HepG2 (cell line): ENCODE data around the gene ASTN2. TPM values are rescaled to one million over a fixed set of nuclear protein-coding genes. Genes with fewer than 3 reads are reported as not detected.

Experiments used
- ATAC-seq: fragments of 200-7000 bp; cut with Tn5 transposase; 3 replicates; pipeline ENCODE4 v1.9.1; 2020; ENCODE audit warnings: mild to moderate bottlenecking, moderate library complexity
- BruUV-seq: library from RNA; stranded (reverse); fragments of 400-500 nt; replicated peaks from 2 replicates; lab custom pipeline; 2021; lab: Mats Ljungman, UMichigan
- CTCF ChIA-PET: fragments of 300-600 bp; formaldehyde crosslinking; extraction: SDS; loops from one replicate; lab custom pipeline; 2021; ENCODE audit warnings: low total read pairs, inconsistent platforms, low intra/inter-chr PET ratio; lab: Yijun Ruan, JAX
- POLR2A ChIA-PET: fragments of 350-600 bp; sonication (Branson Sonifier 250); formaldehyde crosslinking; loops from one replicate; lab custom pipeline; 2020; ENCODE audit warnings: antibody characterized with exemption, inconsistent platforms; lab: Yijun Ruan, JAX
- DNase-seq: peaks from one replicate; pipeline ENCODE4 v3.0.0-alpha.2; 2015; ENCODE audit warnings: low spot score
- FAIRE-seq: peaks from 3 replicates; lab custom pipeline; 2011; peaks lifted over from hg19 to GRCh38; lab: Jason Lieb, UNC
- H2AFZ ChIP-seq: one replicate; pipeline ENCODE4 v1.6.1; 2011; ENCODE audit warnings: low read length, inconsistent platforms
- H3K27ac ChIP-seq: fragments of 300-600 bp; 3 replicates; pipeline ENCODE4 v1.8.0; 2011; ENCODE audit warnings: mixed run types, mild to moderate bottlenecking, mixed read lengths, low read length, inconsistent platforms; ENCODE audit not compliant: insufficient read depth; ENCODE audit errors: extremely low read length
- H3K27me3 ChIP-seq, 2 experiments: fragments of 200-600 bp in 1 of 2; 2 replicates in 1 of 2; 3 replicates in 1 of 2; pipeline versions ENCODE4 v1.6.0 to v1.8.0; 2011; ENCODE audit warnings: low read length in 2 of 2, mild to moderate bottlenecking in 2 of 2, moderate library complexity in 2 of 2, inconsistent platforms in 1 of 2; ENCODE audit not compliant: insufficient read depth in 2 of 2, control insufficient read depth in 1 of 2
- H3K36me3 ChIP-seq, 2 experiments: fragments of 200-600 bp in 1 of 2; replicated peaks in 1 of 2; 2 replicates in 1 of 2; 3 replicates in 1 of 2; pipeline versions ENCODE4 v1.5.1 to v1.8.0; 2011; ENCODE audit warnings: low read length in 2 of 2, inconsistent platforms in 1 of 2; ENCODE audit not compliant: insufficient read depth in 2 of 2, control insufficient read depth in 1 of 2
- H3K4me1 ChIP-seq: 2 replicates; pipeline ENCODE4 v1.5.1; 2012; ENCODE audit warnings: low read length, inconsistent platforms; ENCODE audit not compliant: insufficient read depth
- H3K4me2 ChIP-seq: 2 replicates; pipeline ENCODE4 v1.6.0; 2011; ENCODE audit warnings: low read depth, low read length, inconsistent platforms
- H3K4me3 ChIP-seq, 3 experiments: fragments of 200-600 bp in 1 of 3; sonication (generic), shearing (Covaris generic) in 1 of 3; replicated peaks in 1 of 3; 2 replicates each; pipeline ENCODE4 v1.5.1; 2011 to 2016; ENCODE audit warnings: low read length in 3 of 3, inconsistent platforms in 2 of 3, low read depth in 2 of 3, mild to moderate bottlenecking in 2 of 3, control low read depth in 1 of 3, mixed read lengths in 1 of 3; ENCODE audit not compliant: insufficient read depth in 1 of 3
- H3K79me2 ChIP-seq: one replicate; pipeline ENCODE4 v1.6.1; 2011; ENCODE audit warnings: low read length, inconsistent platforms; ENCODE audit not compliant: insufficient read depth
- H3K9ac ChIP-seq: 2 replicates; pipeline ENCODE4 v1.6.0; 2011; ENCODE audit warnings: mild to moderate bottlenecking, low read depth, low read length, inconsistent platforms; ENCODE audit not compliant: insufficient read depth
- H3K9me3 ChIP-seq: 2 replicates; pipeline ENCODE4 v1.5.1; 2012; ENCODE audit warnings: mild to moderate bottlenecking, low read length
- H4K20me1 ChIP-seq: 2 replicates; pipeline ENCODE4 v1.6.0; 2011; ENCODE audit warnings: inconsistent platforms, mild to moderate bottlenecking, low read length, moderate library complexity; ENCODE audit not compliant: insufficient read depth
- ARHGAP35 ChIP-seq: sonication (generic); formaldehyde crosslinking; IDR thresholded peaks from 2 replicates; pipeline ENCODE4 v1.9.0; 2022; ENCODE audit warnings: mild to moderate bottlenecking, inconsistent platforms, moderate library complexity, missing genetic modification reagents, borderline replicate concordance
- HNRNPH1 ChIP-seq: fragments of 200-400 bp; formaldehyde crosslinking; optimal IDR thresholded peaks from 2 replicates; pipeline ENCODE3; 2017; ENCODE audit warnings: mild to moderate bottlenecking, low read depth, low read length
- PCBP1 ChIP-seq: fragments of 200-400 bp; formaldehyde crosslinking; IDR thresholded peaks from 2 replicates; pipeline ENCODE4 v1.6.1; 2017; ENCODE audit warnings: mild to moderate bottlenecking, low read depth, low read length, borderline replicate concordance
- TEAD3 ChIP-seq: optimal IDR thresholded peaks from 2 replicates; pipeline ENCODE3; 2016; ENCODE audit warnings: borderline replicate concordance
- ZKSCAN8 ChIP-seq: IDR thresholded peaks from 2 replicates; pipeline ENCODE4 v1.6.1; 2016; ENCODE audit warnings: borderline replicate concordance, missing genetic modification reagents, missing compliant biosample characterization
- ZNF101 ChIP-seq: sonication (generic); formaldehyde crosslinking; IDR thresholded peaks from 2 replicates; pipeline ENCODE4 v1.4.0; 2020; ENCODE audit warnings: mild to moderate bottlenecking, low read depth, missing genetic modification reagents, borderline replicate concordance
- WGBS: methylation state at CpG from one replicate; pipeline ENCODE4 v1.1.6; 2017; ENCODE audit warnings: low lambda C conversion rate; 5-methylcytosine and 5-hydroxymethylcytosine counted together
- in situ Hi-C: cut with HindIII; loops from 2 replicates; pipeline ENCODE4 v1.10.0; 2017; ENCODE audit warnings: low pct_unique_long_range_greater_than_20kb; ENCODE audit not compliant: extremely low pct_ligation_motif_present
- intact Hi-C: fragments of 100-400 bp; cut with micrococcal nuclease; formaldehyde crosslinking; loops from one replicate; pipeline ENCODE4 v1.10.0; 2022; ENCODE audit not compliant: unreplicated experiment
- polyA plus RNA-seq, 8 experiments: library from polyadenylated mRNA; depleted of rRNA in 3 of 8; stranded (reverse) in 7 of 8; unstranded in 1 of 8; fragments of >200 nt; fragmentation: Illumina TruSeq in 4 of 8; extraction: Trizol in 4 of 8; gene quantifications; 2 replicates each; pipeline versions ENCODE4 v1.2.1 to v1.2.3, GENCODE V29; 2011 to 2016; ENCODE audit warnings: low read depth in 4 of 8, missing spikeins in 1 of 8, mixed read lengths in 1 of 8; ENCODE audit not compliant: insufficient read depth in 1 of 8
- total RNA-seq, 5 experiments: library from RNA; depleted of rRNA; stranded (reverse); fragments of >200 nt; fragmentation: Illumina TruSeq; extraction: Trizol; gene quantifications; 2 replicates each; pipeline ENCODE4 v1.2.3, GENCODE V29; 2016; ENCODE audit warnings: low read depth in 1 of 5
- TF ChIP-seq, protein P1 (sequence below): sonication (generic); formaldehyde crosslinking; IDR thresholded peaks from 2 replicates; pipeline ENCODE4 v1.8.1; 2023; ENCODE audit warnings: missing genetic modification reagents, mild to moderate bottlenecking, borderline replicate concordance
- TF ChIP-seq, protein P2 (sequence below): sonication (generic); formaldehyde crosslinking; IDR thresholded peaks from 2 replicates; pipeline ENCODE4 v1.5.1; 2020; ENCODE audit warnings: mild to moderate bottlenecking, missing genetic modification reagents, borderline replicate concordance

ASTN2 gene
- total and polyA plus RNA-seq, 2 of the 13 experiments (the other 11 are each of a cell fraction or from before 2014, with no cell fraction given), result 5.2 to 13.5 TPM

DNA sequence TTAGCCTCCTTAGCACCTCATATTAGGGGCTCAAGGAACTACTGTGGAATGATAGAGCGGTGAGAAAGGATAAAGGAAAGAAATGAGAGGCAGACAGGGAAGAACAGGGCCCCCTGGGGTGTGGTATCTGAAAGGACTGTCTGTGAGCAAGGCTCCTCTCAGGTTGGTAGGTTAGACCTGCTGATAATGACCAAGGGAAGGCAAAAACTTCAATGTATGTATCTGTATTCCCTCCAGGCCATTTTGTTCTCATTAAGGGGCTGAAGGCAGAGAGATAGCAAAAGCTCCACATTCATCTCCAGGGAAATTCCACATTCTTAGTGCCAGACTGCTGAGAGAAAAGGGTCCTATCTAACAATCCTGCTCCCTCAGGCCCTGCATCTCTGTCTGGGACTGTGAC, 699.1 kb downstream of the ASTN2 start:
- Histone ChIP-seq H3K4me2 (no peak overlapping the region), H3K36me3 (no peaks in the 10 kb centered on the region), H3K4me1 (no peaks in the 10 kb centered on the region), H3K27me3 (no peaks in the 10 kb centered on the region), H3K27ac (no peak overlapping the region), H4K20me1 (no peaks in the 10 kb centered on the region), H3K79me2 (no peaks in the 10 kb centered on the region), H3K9ac (no peak overlapping the region), H2AFZ (no peak overlapping the region), H3K4me3 (no peak overlapping the region), H3K9me3 (no peaks in the 10 kb centered on the region)
- 41% methylated on average over 1 of the region's 1 CpG for WGBS
- TF ChIP-seq PCBP1 (no peak), TEAD3 (CRISPR knock-in tag) (no peak), ARHGAP35 (CRISPR knock-in tag) (no peak), ZNF101 (no peak), ZKSCAN8 (CRISPR knock-in tag) (no peak), HNRNPH1 (no peak)
- TF ChIP-seq, protein P1, sequence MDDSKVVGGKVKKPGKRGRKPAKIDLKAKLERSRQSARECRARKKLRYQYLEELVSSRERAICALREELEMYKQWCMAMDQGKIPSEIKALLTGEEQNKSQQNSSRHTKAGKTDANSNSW (CRISPR knock-in tag), result no peak
- TF ChIP-seq, protein P2, sequence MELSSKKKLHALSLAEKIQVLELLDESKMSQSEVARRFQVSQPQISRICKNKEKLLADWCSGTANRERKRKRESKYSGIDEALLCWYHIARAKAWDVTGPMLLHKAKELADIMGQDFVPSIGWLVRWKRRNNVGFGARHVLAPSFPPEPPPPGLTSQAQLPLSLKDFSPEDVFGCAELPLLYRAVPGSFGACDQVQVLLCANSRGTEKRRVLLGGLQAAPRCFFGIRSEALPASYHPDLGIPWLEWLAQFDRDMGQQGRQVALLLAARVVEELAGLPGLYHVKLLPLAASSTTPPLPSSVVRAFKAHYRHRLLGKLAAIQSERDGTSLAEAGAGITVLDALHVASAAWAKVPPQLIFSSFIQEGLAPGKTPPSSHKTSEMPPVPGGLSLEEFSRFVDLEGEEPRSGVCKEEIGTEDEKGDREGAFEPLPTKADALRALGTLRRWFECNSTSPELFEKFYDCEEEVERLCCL (CRISPR knock-in tag), result no peak
- POLR2A ChIA-PET, result no interaction called here
- DNase-seq (no peak), FAIRE-seq (no peak), ATAC-seq (no peak)
- in situ Hi-C loops, result no loop called here
- no TSS peak for BruUV-seq
- intact Hi-C loops, result no loop called here
- CTCF ChIA-PET, result no interaction called here
